ENCODE results near the gene HOXC12.

- TF ChIP-seq CTCF (IDR thresholded peaks at IDR 0.05; ENCODE audit: insufficient read depth, low read depth, low read length): no peak
- peak; percentile 21 for TF ChIP-seq EZH2 (IDR thresholded peaks at IDR 0.05; ENCODE audit: insufficient read depth, low read length)
Observed at GRCh38 chr12:54002278-54002914, 47.7 kb downstream of the HOXC12 start.

Measured in astrocyte (in vitro differentiated cells and primary cell).